ENCODE data around the gene OTX1. TPM values are rescaled to one million over a fixed set of nuclear protein-coding genes. Genes with fewer than 3 reads are reported as not detected.

The OTX1 gene
- total and polyA plus RNA-seq, 2 experiments from 2014 or later, result 1.3 to 2.2 TPM

GRCh38 chr2:63056107-63057050, 5.7 kb downstream of the OTX1 start:
- TF ChIP-seq EZH2 (IDR thresholded peaks at IDR 0.05; ENCODE audit: low read depth, unreplicated experiment) (peak; percentile 85), EZH2phosphoT487 (IDR thresholded peaks at IDR 0.05; ENCODE audit: unreplicated experiment) (peak; percentile 65), JUNB (IDR thresholded peaks at IDR 0.05; ENCODE audit: unreplicated experiment) (no peak)
- H3K36me3 Mint-ChIP-seq (ENCODE audit: low read depth), result peaks cover 9% of the 10 kb centered on the region; the same call in 2 of the 3 replicates
- ATAC-seq (peak; percentile 5), DNase-seq (ENCODE audit: low spot score) (peak; percentile 77)
- H3K27me3 Mint-ChIP-seq (ENCODE audit: insufficient read depth, low read depth, poor library complexity), result peaks cover 99% of the 10 kb centered on the region
- peaks cover 11% of the 10 kb centered on the region for H3K9me3 Mint-ChIP-seq
- peaks cover 100% of the 10 kb centered on the region for H3K27me3 ChIP-seq (ENCODE audit: insufficient read depth)
- H2AFZ ChIP-seq, result peak overlapping the region; percentile 43; the same call in 1 of the 2 replicates
- H3K36me3 ChIP-seq (ENCODE audit: insufficient read depth), result no peaks in the 10 kb centered on the region
- peaks cover 71% of the 10 kb centered on the region for H3K4me1 ChIP-seq (ENCODE audit: insufficient read depth)
- H3F3A ChIP-seq (replicated peaks; ENCODE audit: low read depth), result peaks cover 38% of the 10 kb centered on the region
- peaks cover 13% of the 10 kb centered on the region for H4K20me1 ChIP-seq (replicated peaks; ENCODE audit: insufficient read depth)
- H3K4me2 ChIP-seq, result peak overlapping the region; percentile 96
- H3K4me1 Mint-ChIP-seq, result peaks cover 68% of the 10 kb centered on the region
- no peak overlapping the region for H3K27ac ChIP-seq (ENCODE audit: low read depth)
- no peaks in the 10 kb centered on the region for H3K79me2 ChIP-seq (replicated peaks; ENCODE audit: insufficient read depth)
- no peak overlapping the region for H3K27ac Mint-ChIP-seq
- no peaks in the 10 kb centered on the region for H3K9me2 ChIP-seq (ENCODE audit: insufficient read depth)
- H3K4me3 ChIP-seq, result peak overlapping the region; percentile 89
- H3K4me3 Mint-ChIP-seq, result peak overlapping the region; percentile 70

DNA sequence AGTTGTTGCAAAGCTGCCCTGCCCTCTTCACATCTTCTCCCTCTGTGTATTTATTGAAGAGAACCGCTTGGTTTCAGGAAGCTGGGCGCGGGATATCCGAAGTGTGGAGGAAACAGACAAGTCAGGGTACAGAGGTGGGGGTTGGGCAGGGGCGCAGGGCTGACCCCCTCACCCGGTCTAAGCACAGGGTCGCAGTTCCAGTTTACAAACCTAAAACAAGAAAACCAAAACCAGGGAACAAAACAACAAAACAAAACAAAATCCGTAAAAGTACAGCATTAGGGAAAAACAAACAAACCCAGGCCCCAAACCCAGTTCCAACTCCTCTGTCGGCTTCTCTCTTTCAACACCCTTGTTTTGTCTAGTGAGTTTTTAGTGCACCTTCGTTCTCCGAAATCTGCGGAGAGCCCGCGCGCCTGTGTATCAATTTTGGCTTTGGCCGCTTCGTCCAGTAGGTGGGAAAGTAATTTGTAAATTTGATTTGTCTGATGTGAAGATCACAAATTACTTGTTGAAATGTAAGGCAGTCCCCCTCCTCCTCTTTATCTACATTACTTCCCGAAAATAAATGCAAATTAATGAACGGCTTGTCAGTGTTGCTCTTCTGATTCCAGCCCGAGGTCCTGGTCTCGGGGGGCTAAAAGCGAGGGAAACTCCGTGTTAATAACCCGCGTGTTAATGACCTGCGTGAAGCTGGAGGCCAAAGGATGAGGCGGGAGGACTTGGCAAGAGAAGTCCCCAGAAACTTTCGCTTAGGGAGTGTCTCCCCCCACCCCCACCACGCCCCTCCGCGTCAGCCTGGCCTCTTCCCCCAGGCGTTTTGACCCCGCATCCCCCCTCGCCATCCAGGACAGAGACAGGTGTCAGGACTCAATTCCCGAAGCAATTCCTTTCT, 6.9 kb downstream of the OTX1 start:
- Histone ChIP-seq H3K4me2 (peak overlapping the region; percentile 96), H3K9me2 (ENCODE audit: insufficient read depth) (no peaks in the 10 kb centered on the region), H3K79me2 (replicated peaks; ENCODE audit: insufficient read depth) (no peaks in the 10 kb centered on the region), H3K4me3 (peak overlapping the region; percentile 89), H3K4me1 (ENCODE audit: insufficient read depth) (peaks cover 61% of the 10 kb centered on the region), H3K36me3 (ENCODE audit: insufficient read depth) (no peaks in the 10 kb centered on the region), H3K27me3 (ENCODE audit: insufficient read depth) (peaks cover 100% of the 10 kb centered on the region), H3F3A (replicated peaks; ENCODE audit: low read depth) (peaks cover 37% of the 10 kb centered on the region), H2AFZ (peak overlapping the region; percentile 86), H4K20me1 (replicated peaks; ENCODE audit: insufficient read depth) (peaks cover 13% of the 10 kb centered on the region), H3K27ac (ENCODE audit: low read depth) (no peak overlapping the region)
- H3K27ac Mint-ChIP-seq, result no peak overlapping the region
- peaks cover 96% of the 10 kb centered on the region for H3K27me3 Mint-ChIP-seq (ENCODE audit: insufficient read depth, low read depth, poor library complexity)
- H3K9me3 Mint-ChIP-seq, result peaks cover 11% of the 10 kb centered on the region
- TF ChIP-seq, protein P1, sequence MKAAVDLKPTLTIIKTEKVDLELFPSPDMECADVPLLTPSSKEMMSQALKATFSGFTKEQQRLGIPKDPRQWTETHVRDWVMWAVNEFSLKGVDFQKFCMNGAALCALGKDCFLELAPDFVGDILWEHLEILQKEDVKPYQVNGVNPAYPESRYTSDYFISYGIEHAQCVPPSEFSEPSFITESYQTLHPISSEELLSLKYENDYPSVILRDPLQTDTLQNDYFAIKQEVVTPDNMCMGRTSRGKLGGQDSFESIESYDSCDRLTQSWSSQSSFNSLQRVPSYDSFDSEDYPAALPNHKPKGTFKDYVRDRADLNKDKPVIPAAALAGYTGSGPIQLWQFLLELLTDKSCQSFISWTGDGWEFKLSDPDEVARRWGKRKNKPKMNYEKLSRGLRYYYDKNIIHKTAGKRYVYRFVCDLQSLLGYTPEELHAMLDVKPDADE (IDR thresholded peaks at IDR 0.05), result no peak
- TF ChIP-seq CREB1 (CRISPR knock-in tag; IDR thresholded peaks at IDR 0.05; ENCODE audit: low read depth) (no peak), EZH2phosphoT487 (IDR thresholded peaks at IDR 0.05; ENCODE audit: unreplicated experiment) (peak; percentile 62), EZH2 (IDR thresholded peaks at IDR 0.05; ENCODE audit: low read depth, unreplicated experiment) (peak; percentile 85), JUNB (IDR thresholded peaks at IDR 0.05; ENCODE audit: unreplicated experiment) (no peak), NANOG (IDR thresholded peaks at IDR 0.05; ENCODE audit: borderline replicate concordance) (no peak), POLR2AphosphoS5 (IDR thresholded peaks at IDR 0.05; ENCODE audit: low read depth) (no peak), CTCF (conservative IDR thresholded peaks at IDR 0.05; ENCODE audit: low read depth in 2 of 2) (no peak)
- DNase-seq (ENCODE audit: low spot score) (peak; percentile 37), ATAC-seq (no peak)
- H3K4me1 Mint-ChIP-seq, result peaks cover 63% of the 10 kb centered on the region
- H3K4me3 Mint-ChIP-seq, result peak overlapping the region; percentile 70
- H3K36me3 Mint-ChIP-seq (ENCODE audit: low read depth), result peaks cover 9% of the 10 kb centered on the region; the same call in 2 of the 3 replicates
